GM23248 (cell line): ENCODE measurements around the gene ZNF474. TPM values are rescaled to one million over a fixed set of nuclear protein-coding genes. Genes with fewer than 3 reads are reported as not detected.

Experiments used
- DNase-seq: peaks from one replicate; pipeline ENCODE4 v3.0.0-alpha.2; 2015
- H2AFZ ChIP-seq: fragments of 200-600 bp; sonication (generic); 2 replicates; pipeline ENCODE4 v1.6.1; 2016; ENCODE audit warnings: antibody characterized with exemption
- H3F3A ChIP-seq: fragments of 200-600 bp; sonication (generic); 2 replicates; pipeline ENCODE4 v1.6.1; 2016; ENCODE audit warnings: mild to moderate bottlenecking, antibody characterized with exemption, mixed run types; ENCODE audit not compliant: insufficient read depth
- H3K27ac ChIP-seq: fragments of 200-600 bp; sonication (generic); 2 replicates; pipeline ENCODE4 v1.5.1; 2016; ENCODE audit warnings: mild to moderate bottlenecking
- H3K27me3 ChIP-seq: fragments of 200-600 bp; sonication (generic); replicated peaks from 2 replicates; pipeline ENCODE4 v1.6.1; 2016; ENCODE audit warnings: mild to moderate bottlenecking; ENCODE audit not compliant: insufficient read depth
- H3K36me3 ChIP-seq: fragments of 200-600 bp; sonication (generic); 2 replicates; pipeline ENCODE4 v1.6.1; 2016; ENCODE audit warnings: low read depth, mild to moderate bottlenecking
- H3K4me1 ChIP-seq: fragments of 200-600 bp; sonication (generic); 2 replicates; pipeline ENCODE4 v1.6.1; 2016; ENCODE audit warnings: mild to moderate bottlenecking; ENCODE audit not compliant: insufficient read depth
- H3K4me2 ChIP-seq: fragments of 200-600 bp; sonication (generic); one replicate; pipeline ENCODE4 v1.6.1; 2016; ENCODE audit warnings: mild to moderate bottlenecking; ENCODE audit not compliant: unreplicated experiment
- H3K4me3 ChIP-seq: fragments of 200-600 bp; sonication (generic); 2 replicates; pipeline ENCODE4 v1.5.1; 2016; ENCODE audit warnings: mild to moderate bottlenecking
- H3K79me2 ChIP-seq: fragments of 200-600 bp; sonication (generic); 2 replicates; pipeline ENCODE4 v1.6.1; 2016; ENCODE audit warnings: mild to moderate bottlenecking; ENCODE audit not compliant: insufficient read depth
- H3K9ac ChIP-seq: fragments of 200-600 bp; sonication (generic); 2 replicates; pipeline ENCODE4 v1.6.1; 2016; ENCODE audit warnings: mild to moderate bottlenecking
- H3K9me2 ChIP-seq: fragments of 200-600 bp; sonication (generic); 2 replicates; pipeline ENCODE4 v1.6.1; 2016; ENCODE audit warnings: mixed run types, mild to moderate bottlenecking, moderate library complexity; ENCODE audit not compliant: insufficient read depth
- H3K9me3 ChIP-seq: fragments of 200-600 bp; sonication (generic); one replicate; pipeline ENCODE4 v1.6.1; 2017; ENCODE audit warnings: low read depth
- H4K20me1 ChIP-seq: fragments of 200-600 bp; sonication (generic); 2 replicates; pipeline ENCODE4 v1.6.0; 2016; ENCODE audit not compliant: insufficient read depth
- EZH2 ChIP-seq: fragments of 200-600 bp; sonication (generic); IDR thresholded peaks from 2 replicates; pipeline ENCODE4 v1.6.1; 2018; ENCODE audit warnings: antibody characterized with exemption, mild to moderate bottlenecking; ENCODE audit not compliant: insufficient read depth, poor library complexity, severe bottlenecking
- EZH2phosphoT487 ChIP-seq: fragments of 200-600 bp; sonication (generic); IDR thresholded peaks from 2 replicates; pipeline ENCODE4 v1.6.1; 2018; ENCODE audit warnings: antibody characterized with exemption, moderate library complexity, mild to moderate bottlenecking, low read depth; ENCODE audit not compliant: insufficient read depth
- WGBS, 2 experiments: methylation state at CpG; one replicate each; pipeline ENCODE4 v1.1.6; 2015 to 2017; ENCODE audit warnings: low lambda C conversion rate in 2 of 2, low coverage in 1 of 2; ENCODE audit errors: missing lambda C conversion rate in 2 of 2; 5-methylcytosine and 5-hydroxymethylcytosine counted together
- in situ Hi-C: fragments of 300-500 bp; cut with MboI; formaldehyde crosslinking; loops from 2 replicates; pipeline ENCODE4 v1.15.0; 2020
- polyA plus RNA-seq: library from polyadenylated mRNA; unstranded; fragments of >200 nt; fragmentation: Nextera tagmentation; extraction: Ambion mirVana; gene quantifications from 2 replicates; pipeline ENCODE4 v1.2.1, GENCODE V29; 2016
- total RNA-seq: library from RNA; depleted of rRNA; stranded (reverse); fragments of >200 nt; shearing (Covaris generic); gene quantifications from 2 replicates; pipeline ENCODE4 v1.2.3, GENCODE V29; 2014

Gene ZNF474
- total and polyA plus RNA-seq, 2 experiments from 2014 or later, result 0.21 to 0.43 TPM

DNA sequence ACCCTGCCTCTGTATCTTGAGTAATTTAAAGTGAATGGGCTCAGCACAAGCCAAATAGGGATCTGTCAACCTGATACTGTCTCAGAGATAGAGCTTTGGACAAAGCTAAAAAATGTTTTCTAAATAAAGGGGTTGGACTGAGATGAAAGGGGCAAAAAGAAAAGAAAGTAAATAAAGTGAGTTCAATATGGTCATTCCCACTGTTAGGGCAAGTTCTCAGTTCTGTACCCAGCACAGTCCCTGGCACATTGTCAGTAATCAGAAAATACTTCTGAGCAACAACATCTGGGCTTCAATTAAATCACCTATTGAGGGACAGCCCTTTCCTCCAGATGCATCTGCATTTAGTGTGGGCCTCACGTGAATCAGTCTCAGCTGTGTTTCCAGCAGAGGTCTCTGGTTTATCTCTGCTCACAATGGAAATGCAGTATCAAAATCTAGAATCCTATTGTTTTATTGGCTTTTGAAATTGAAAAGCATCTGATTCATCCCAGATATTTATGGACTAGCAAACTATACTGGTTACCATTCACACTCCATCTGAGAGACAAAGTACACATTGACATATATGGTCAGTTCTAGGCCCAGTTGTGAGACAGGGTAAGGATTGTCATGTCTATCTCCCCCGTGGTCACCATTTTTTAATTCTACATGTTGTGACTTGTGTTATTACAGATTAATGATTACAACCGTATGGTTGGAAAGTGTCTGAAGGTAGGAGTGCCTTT, 35.6 kb downstream of the ZNF474 start:
- Histone ChIP-seq H3K9me3 (no peaks in the 10 kb centered on the region), H3K36me3 (no peaks in the 10 kb centered on the region), H3K27ac (peak overlapping the region; percentile 93), H3K27me3 (no peaks in the 10 kb centered on the region), H3K4me1 (peaks cover 48% of the 10 kb centered on the region), H3K4me2 (peak overlapping the region; percentile 76), H3K9me2 (no peaks in the 10 kb centered on the region), H4K20me1 (no peaks in the 10 kb centered on the region), H3K79me2 (no peaks in the 10 kb centered on the region), H2AFZ (peak overlapping the region; percentile 36), H3F3A (peaks cover 53% of the 10 kb centered on the region), H3K9ac (no peak overlapping the region), H3K4me3 (no peak overlapping the region)
- TF ChIP-seq EZH2phosphoT487, result no peak
- TF ChIP-seq EZH2, result no peak
- in situ Hi-C loops, result loop anchor here (25.0 kb wide), 1 partner anchor 203 kb away; the partner anchor contains the start of gene SRFBP1
- 81 to 86% methylated on average over 3 of the region's 3 CpGs for WGBS, 2 experiments
- no peak for DNase-seq

DNA sequence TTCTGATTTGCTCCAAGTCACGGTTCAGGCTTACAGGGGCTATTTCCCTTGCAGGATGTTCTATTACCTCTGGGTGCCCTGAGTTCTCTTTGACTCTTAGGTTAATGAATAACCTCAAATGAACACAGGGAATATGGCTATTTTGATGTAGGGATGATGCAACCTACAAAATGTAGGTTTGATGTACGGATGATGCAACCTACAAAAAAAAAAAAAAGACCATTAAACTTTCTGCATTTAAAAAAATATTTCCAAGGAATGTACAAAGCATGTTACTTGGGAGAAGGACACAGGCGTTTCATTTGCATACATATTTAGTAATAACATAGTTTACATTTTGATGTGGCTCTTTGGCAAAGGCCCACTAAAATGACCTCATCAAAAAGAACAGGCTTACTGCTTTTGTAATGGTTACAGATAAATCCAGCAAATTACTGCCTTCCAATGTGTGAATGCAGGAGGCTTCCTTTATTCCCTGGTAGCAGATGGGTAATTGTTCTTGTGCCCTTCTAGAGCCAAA, 36.3 kb downstream of the ZNF474 start:
- peaks cover 53% of the 10 kb centered on the region for H3F3A ChIP-seq
- H3K9ac ChIP-seq, result no peak overlapping the region
- TF ChIP-seq EZH2phosphoT487 (no peak), EZH2 (no peak)
- 67 to 68% methylated on average over 3 of the region's 3 CpGs for WGBS, 2 experiments
- no peaks in the 10 kb centered on the region for H3K79me2 ChIP-seq
- in situ Hi-C loops, result loop anchor here (25.0 kb wide), 1 partner anchor 203 kb away; the partner anchor contains the start of gene SRFBP1
- H3K9me3 ChIP-seq, result no peaks in the 10 kb centered on the region
- peak overlapping the region; percentile 36 for H2AFZ ChIP-seq
- H3K4me3 ChIP-seq, result no peak overlapping the region
- no peaks in the 10 kb centered on the region for H3K36me3 ChIP-seq
- H3K27me3 ChIP-seq, result no peaks in the 10 kb centered on the region
- peak overlapping the region; percentile 17 for H3K4me2 ChIP-seq
- H3K27ac ChIP-seq, result peak overlapping the region; percentile 93
- DNase-seq, result peak; percentile 51
- no peaks in the 10 kb centered on the region for H4K20me1 ChIP-seq
- H3K4me1 ChIP-seq, result peaks cover 52% of the 10 kb centered on the region
- H3K9me2 ChIP-seq, result peaks cover 5% of the 10 kb centered on the region; the same call in 1 of the 2 replicates

DNA sequence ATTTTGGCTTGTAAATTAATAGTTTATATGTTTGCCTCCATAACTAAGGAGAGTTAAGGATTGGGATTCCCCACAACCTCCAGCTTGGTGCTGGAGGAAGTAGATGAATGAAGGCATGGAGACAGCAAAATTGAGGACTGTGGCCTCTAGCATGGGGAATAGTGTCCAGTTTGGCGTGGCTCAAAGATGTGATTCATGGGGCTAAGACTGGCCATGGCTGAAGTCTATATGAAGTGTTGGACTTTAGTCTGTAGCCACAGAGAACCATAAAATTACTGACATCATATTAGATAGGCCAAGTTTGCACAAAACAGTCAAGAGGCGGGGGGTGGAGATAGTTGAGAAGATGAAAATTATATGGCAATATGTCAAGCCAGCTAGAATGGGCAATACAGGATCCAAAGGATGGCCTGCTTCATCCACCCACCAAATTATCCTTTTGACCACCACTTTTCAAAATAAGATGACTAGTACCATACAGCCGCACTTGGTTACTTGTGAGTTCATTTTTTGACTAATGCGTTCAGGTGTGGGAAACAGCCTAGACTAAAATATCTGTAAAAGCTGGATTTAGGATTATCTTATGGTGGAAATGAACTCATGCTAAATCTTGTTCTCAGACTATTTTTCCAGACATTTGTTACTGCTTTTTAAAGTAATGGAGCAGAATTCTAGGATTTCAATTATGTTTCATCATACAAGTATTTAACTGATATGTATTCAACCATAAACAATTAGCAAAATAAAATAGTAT, 40.2 kb downstream of the ZNF474 start:
- TF ChIP-seq EZH2phosphoT487 (no peak), EZH2 (no peak)
- 94 to 96% methylated on average over 4 of the region's 4 CpGs for WGBS, 2 experiments
- in situ Hi-C loops, result loop anchor here (25.0 kb wide), 1 partner anchor 207 kb away; the partner anchor contains the start of gene SRFBP1

DNA sequence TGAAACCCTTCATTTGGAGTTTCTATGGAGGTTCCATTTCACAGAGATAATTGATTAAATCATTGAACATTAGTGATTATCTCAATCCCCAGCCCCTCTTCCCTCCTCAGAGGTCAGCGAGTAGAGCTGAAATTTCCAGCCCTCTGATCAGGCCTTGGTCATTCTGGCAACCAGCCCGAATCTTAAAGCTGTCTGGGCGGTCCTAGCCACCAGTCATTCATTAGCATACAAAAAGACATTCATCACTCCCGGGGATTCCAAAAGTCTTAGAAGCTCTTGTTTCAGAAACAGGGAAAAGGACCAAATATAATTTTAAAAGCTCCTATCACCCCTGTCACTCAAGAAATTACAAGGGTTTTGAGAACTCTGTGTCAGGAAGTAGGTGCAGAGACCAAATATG, 41.3 kb downstream of the ZNF474 start:
- Histone ChIP-seq H3K4me3 (no peak overlapping the region), H3K27me3 (no peaks in the 10 kb centered on the region), H2AFZ (peak overlapping the region; percentile 33; the same call in 1 of the 2 replicates), H3K79me2 (no peaks in the 10 kb centered on the region), H3K9me2 (peaks cover 5% of the 10 kb centered on the region; the same call in 1 of the 2 replicates), H3F3A (peaks cover 27% of the 10 kb centered on the region), H3K27ac (no peak overlapping the region), H3K36me3 (no peaks in the 10 kb centered on the region), H3K9ac (no peak overlapping the region), H4K20me1 (no peaks in the 10 kb centered on the region), H3K4me1 (peaks cover 46% of the 10 kb centered on the region), H3K4me2 (peak overlapping the region; percentile 47), H3K9me3 (no peaks in the 10 kb centered on the region)
- in situ Hi-C loops, result loop anchor here (25.0 kb wide), 1 partner anchor 208 kb away; the partner anchor contains the start of gene SRFBP1
- TF ChIP-seq EZH2 (no peak), EZH2phosphoT487 (no peak)
- DNase-seq, result peak; percentile 64
- 20 to 32% methylated on average over 4 of the region's 4 CpGs for WGBS, 2 experiments

More for the DNA sequence above, 40.2 kb downstream of the ZNF474 start:
- DNase-seq, result no peak
- Histone ChIP-seq H3K36me3 (no peaks in the 10 kb centered on the region), H3K4me2 (no peak overlapping the region), H2AFZ (no peak overlapping the region), H3K4me3 (no peak overlapping the region), H3F3A (peaks cover 32% of the 10 kb centered on the region), H3K9me3 (no peaks in the 10 kb centered on the region), H3K4me1 (peaks cover 46% of the 10 kb centered on the region), H3K27ac (no peak overlapping the region), H4K20me1 (no peaks in the 10 kb centered on the region), H3K9ac (no peak overlapping the region), H3K27me3 (no peaks in the 10 kb centered on the region), H3K9me2 (peaks cover 5% of the 10 kb centered on the region; the same call in 1 of the 2 replicates), H3K79me2 (no peaks in the 10 kb centered on the region)
